Midbrain (tissue), 1 donor: ENCODE measurements around the gene KIRREL3.

Experiments
- DNase-seq: peaks from one replicate; lab custom pipeline; 2025; lab: John Stamatoyannopoulos, UW

Gene KIRREL3

DNA sequence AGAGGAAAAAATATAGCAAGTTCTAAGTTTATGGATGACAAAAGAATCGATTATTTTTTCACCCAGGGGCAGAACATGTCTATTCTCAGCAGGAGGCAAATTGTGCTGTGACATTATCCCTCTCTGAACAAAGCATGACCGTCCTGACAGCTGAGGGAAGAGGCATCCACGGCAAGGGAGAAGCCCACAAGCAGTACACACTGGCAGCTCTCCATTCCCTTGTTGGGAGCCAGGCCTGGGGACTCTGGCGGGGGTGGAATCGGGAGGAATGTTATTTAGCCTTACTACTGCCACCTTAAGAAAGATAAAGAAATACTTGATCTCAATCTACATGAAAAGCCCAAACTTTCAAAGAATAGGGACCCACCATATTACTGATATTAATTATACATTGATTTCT, 3.4 kb downstream of the KIRREL3 start:
- no peak for DNase-seq

DNA sequence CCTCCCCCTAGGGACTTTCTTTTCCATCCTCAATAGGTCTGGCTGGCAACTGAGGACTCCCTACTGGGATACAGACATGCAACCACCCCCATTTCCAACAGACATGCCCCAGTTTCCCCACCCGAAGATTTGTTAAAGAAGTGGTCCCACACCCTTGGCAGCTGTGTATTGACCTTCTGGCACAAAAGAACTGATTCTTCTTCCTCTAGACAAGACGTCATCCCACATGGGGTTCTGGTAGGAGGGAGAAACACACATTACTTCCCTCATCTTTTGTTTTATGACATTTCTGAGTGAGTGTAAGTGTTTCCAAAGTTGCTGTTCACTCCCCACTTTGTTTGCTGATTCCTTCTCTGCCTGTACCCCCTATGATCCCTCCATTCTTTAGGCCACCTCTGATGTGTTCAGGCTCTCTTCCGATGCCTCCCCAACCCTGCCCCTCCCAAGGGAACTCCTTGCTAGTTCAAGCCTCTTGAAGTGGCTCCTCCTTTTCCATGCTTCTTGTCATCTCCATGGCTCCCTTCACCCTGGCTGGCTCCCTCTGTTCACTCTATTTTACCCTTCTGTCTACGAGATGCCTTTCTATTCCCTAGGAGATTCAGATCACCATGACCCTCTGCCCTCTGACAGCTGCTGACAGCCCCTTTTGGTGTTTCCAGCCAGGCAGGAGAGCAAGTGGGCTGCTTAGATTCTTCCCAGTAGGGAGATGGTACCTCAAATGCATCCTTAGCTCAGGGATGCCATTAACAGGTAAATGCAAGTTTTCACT, 4.3 kb downstream of the KIRREL3 start:
- DNase-seq, result no peak

DNA sequence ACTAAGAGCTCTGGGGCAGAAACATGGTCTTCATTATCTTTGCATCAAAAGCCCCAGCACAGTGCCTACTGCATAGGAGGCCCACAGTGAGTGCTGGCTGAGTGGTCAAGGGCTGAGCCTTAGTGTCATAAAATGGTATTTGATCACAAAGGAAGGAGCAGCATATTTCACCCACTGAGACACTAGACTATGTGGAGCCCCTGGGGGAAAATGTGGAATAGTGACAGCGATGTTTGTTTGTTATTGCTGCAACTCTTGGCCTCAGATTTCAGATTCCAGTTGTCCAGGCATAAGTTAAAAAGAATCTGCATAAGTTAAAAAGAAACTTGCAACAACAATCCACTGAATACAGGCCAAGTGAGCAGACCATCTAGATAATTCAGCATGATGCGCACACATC, 7.0 kb downstream of the KIRREL3 start:
- no peak for DNase-seq

DNA sequence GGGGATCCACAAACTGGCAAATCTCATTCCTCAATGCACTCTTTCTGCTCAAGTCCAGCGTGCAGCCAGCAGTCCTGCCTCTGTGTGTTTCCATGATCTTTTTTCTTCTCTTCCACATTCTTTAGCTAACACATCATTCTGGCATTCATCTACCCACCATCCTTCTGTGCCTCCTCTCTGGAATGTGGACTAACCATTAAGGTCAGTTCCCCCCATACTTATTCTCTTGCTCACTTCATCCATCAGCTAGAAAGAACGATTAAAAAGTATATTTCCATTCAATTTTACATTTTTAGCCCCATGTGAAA, 7.8 kb downstream of the KIRREL3 start:
- DNase-seq, result no peak

DNA sequence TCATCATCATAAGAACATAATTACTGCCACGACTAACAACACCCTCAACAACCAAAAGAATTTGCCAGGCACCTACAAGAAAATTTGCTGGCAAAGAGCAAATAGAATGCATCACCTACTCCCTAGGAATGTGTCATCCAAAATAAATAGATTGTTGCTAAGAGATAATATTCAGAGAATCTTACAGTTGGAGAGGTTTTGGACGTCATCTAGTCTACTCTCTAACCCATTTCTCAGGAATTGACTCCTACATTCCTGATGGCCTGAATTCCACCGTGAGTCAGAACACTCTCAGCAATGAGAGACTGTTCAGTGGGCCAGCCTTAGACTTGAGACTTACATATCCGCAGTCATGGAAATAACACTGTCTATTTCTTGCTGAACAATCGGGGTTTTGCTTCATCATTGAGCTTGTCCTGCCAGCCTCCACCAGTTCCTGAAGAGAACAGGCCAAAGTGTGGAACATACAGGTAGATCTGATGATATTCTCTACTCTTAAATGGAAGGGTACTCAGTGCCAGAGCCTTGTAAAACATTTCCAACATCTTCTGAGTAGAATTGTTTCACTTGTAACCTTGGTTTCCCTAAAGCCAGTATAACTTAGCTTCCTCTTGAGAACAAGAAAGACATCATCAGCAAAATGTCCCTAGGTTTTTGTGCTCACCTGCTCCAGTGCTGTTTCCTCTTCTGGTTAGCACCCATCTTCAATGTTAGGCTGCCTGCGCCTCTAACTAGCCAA, 8.3 kb downstream of the KIRREL3 start:
- DNase-seq, result no peak

DNA sequence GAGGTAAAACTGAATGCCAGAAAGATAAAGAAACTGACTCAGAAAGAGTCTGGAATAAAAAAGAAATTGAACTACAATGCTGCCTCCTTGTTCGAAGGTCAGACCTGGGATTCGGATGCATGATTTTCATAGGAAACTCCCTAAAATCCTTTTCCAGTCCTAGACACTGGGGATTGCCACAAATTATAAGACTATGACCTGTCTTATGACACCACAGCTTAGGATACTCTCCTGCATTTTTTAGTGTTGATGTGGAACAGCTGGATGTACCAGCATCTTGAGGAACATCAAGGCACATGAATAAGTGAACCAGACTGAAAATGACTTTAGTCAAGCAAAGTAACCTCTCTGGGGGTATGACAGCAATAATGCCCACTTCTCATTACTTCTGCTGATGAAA, 9.0 kb downstream of the KIRREL3 start:
- DNase-seq, result no peak

DNA sequence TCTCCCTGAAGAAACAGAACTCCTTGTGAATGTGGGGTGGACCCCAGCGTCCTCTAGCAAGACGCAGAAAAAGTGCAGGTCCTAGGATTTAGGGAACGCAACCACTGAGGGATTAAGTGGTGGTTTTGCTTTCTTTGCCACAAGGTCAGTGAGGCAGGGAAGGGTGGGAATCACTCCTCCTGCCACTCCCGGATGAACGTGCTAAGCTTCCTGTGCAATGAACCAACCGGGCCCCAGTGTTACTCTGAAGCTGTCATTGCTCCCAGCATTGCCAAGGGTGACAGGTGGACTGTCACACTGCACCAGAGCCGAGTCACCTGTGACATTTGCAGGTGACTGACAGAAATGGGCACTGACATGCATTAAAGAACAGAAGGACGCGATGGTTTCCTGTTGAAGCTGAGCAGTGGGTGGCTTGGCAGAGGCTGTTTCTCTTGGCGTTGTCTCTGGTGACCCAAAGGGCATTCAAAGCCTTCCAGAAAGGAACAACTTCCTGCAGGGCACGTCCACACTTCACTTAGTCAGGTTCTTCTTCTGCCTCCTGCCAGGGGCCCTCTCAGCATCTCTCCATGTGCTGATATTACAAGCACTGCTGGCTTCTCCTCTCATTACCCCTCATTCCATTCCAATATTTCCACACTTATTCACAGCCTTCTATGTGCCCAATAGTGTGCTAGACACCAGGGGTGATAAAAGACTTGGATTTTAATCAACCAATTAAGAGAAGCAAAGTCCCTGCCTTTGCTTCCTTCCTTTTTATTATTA, 9.7 kb downstream of the KIRREL3 start:
- DNase-seq, result no peak

DNA sequence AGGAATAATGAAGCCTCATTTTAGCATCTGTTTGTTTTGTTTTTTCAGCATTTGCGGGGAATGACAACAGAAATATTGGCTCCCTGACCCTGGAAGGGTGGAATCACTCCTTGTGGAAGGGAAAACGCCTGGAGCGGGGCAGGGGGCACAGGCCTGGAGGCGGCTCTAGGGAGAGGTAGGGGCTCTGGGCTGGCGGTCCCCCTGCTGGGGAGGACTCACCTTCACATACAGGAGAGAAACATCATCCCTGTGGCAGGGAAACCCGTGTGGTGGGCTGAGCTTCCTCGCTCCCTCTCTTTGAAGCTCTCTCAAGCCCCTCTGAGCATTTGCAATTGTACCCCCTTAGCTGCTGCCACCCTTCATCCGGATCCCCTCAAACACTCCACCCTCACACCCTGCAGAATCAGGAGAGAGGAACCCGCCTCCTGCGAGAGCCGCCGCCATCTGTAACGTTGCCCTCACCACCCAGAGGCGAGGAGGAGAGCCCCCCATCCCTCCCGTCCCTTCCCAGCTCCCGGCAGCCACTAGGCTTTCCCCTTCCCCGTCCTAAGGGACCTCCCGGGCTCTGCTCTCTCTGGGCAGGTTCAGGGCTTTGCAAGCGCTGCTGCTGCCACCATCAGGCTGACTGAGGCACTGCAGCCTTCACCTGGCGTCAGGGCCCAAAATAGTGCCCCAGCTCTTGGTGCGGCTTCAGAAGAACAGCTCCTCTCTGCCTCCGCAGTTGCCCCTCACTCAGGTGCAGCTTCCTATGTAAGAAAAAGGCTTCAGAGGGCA, 10.4 kb downstream of the KIRREL3 start:
- peak; percentile 77 for DNase-seq

DNA sequence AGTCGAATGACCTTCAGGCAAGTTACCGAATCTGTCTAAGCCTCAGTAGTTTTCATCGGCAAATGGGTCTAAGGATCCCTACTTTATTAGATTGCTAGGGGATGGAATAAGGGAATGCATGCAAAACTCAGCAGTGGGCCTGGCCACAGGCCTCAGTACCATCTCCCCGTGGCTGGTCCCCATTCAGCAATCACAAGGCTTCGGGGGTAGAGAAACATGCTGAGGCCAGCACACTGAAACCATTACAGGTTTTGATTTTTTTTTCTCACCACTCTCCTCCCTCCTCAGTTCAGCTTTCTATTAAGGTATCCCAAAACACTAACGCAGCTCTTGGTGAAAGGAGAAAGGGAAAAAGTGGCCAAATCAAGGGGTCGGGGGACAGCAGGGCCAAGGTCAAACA, 11.9 kb downstream of the KIRREL3 start:
- no peak for DNase-seq

DNA sequence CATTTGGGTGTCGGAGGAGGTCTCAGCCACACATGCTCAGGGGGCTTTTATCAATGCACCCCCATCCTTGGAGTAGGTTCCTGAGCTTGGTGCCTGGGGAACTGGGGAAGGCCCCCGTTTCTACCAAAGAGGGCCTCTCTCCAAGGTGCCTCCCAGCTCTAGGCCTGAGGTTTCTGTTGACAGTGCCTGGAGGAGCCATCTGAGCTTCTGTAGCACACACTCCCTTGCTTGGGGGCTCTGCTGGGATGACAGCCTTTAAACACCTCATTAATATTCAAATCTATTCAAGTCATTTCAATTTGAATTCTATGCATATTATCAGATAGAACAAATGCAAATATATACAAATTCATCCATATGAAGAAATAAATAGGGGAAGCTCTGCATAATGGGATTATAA, 18.9 kb downstream of the KIRREL3 start:
- no peak for DNase-seq

DNA sequence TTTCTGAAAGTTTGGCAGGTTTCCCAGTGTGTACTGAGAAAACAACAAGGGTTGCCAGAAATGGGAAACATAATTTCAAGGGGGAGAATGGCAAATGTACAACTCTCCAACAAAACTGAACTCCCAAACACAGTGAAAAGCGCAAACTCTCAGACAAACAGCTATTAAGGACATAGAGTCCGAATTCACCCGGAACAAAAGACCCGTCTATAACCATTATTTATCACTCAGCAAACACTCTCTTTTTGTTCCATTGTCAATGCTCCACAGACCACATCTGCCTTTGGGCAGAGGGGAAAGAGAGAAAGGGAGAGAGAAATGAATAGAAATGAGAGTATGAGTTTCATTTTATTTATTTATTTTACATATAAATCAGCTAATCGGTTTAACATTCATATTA, 21.7 kb downstream of the KIRREL3 start:
- DNase-seq, result peak; percentile 82

DNA sequence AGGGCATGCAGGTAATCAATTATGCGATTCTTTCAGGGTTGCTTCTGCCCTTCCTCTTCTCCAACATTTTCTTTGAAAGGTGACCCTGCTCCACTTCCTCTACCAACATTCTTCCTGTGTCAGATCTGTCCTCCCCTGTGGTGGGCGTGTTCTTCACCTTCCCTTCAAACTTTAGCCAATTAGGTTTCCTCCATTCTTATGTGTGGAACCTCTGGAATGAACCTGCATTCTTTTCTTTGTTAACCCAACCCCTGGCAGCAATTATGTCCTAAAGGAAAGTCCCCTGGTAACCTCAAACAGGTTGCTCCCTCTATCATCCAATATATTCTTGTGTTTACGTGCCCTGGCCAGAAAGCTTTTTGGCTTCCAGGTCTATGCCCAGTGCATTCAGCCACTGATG, 22.4 kb downstream of the KIRREL3 start:
- DNase-seq, result no peak

DNA sequence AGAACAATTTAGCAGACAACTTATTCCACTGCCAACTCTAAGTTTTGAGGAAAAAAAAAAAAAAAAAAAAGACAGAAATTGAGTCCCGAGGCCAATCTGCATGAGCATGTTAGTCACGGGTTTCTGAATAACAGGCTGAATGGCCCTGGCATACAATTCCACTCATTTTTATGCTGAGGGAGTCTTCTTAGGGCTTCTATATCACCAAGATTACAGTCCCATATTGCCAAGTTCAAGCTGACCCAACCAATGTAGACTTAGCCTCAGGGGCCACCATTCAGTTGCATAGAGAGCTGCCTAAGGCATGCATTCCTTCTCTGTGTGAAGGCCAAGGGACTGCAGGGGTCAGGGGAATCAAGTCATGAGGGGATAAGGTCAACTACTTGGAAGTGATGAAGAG, 27.5 kb downstream of the KIRREL3 start:
- no peak for DNase-seq

DNA sequence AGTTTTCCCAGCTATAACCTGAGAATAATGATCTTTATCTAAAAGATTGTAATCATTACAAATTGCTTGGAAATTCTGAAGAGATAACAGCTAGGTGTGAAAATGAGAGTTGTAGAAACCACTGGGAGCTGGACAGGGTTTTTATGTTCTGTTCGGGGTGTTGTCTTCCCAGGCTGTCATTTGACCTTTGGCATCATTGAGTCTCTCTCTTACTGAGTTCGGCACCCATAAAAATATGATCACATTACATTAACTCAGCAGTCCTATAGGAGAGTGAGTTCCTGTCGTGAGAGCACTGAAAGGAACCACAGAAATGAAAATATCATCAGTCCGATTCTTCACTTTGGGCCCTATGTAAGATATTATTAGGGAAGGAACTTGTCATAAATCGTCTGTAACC, 29.3 kb downstream of the KIRREL3 start:
- DNase-seq, result no peak

DNA sequence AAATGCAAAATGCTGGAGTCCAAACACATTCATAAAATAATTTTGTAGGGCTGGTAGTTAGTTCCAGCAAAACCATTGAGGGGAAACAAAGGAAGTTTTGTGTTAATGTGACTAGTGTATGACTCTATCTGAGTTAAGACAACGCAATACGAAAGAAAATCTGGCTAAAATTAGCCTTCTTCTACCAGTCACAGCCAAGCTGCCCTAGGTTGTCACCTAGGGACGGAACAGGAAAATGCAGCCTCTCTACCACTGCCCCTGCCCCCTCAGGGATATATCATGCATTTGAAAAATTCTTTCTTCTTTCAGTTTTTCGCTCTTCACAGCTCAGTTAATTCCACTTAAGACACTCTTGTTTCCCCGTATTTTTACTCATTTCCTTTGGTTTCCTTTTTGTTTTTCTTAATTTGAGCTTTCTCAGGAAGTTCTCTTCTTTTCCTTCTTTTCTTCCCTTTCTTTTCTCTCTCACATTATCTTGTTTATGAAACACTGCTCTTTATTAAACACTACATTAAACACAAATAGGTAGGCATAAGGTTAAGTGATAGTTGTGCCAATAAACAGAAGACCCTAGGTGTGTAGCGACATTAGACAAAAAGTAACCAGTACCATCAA, 30.6 kb downstream of the KIRREL3 start:
- DNase-seq, result peak; percentile 65

DNA sequence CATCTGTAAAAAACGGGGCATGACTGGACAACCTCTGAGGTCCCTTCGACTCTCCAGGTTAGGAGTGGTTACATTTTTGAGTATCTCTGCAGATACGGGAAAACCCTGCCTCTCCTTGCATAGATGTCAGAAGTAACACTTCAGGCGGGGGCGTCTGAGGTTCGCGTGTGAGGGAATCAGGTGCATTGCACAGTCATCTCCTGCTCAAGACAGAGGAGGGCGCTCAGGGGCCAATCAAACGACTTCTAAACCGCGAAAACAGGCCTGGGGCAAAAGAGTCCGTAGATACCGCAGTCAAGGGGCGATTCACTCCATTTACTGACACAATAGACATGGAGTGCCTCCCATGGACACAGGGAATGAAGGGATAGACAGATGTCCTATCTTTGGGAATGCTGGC, 31.7 kb downstream of the KIRREL3 start:
- no peak for DNase-seq

DNA sequence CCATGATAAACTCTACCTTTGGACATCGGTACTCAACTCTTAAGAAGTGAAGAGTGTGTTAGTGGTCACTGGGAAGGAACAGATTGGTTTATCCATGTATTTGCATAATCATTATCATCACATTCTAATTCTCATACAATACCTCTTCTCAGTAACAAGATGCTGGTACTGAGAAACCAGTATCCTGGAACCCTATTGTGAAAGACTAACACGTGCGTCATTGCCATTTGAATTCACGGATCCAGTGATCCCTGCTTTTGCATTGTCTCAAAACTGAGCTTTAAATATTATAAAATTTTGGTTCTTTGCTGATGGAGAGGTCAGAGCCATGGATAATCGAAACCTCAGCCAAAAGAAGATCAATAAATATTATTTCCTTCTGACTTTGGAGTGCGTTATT, 35.2 kb downstream of the KIRREL3 start:
- no peak for DNase-seq

DNA sequence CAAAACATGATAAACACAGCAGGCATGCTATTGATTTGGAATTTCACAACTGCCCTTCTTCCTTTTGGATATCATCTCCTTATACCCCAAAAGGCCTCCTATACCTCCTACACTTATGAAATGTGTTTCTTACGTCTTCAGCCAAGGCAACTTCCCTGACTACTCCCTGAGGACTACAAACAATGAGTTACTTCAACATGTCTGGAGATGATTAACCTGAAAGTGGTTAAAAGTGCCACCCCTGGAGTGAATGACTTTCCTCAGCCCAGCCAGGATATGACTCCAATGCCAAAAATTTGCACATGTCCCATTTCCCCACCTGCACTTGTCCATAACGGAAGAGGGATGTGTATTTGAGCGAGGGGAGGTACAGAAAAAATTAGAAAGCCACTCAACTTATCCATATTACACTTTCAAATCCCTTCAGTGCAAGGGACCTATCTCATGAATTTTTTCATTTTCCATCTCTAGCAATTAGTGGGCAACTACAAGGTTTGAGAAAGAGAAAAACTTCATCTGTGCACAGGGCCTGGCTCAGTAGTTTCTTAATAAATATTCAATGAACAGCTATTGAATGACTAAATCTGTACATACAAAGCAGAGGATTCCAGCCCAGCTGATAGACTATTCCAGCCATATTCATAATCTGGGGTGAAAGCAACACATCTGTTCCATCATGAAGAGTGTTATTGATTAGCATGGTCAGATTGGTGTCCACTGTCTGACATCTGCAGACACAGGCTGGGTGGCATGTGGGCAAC, 36.8 kb downstream of the KIRREL3 start:
- no peak for DNase-seq

DNA sequence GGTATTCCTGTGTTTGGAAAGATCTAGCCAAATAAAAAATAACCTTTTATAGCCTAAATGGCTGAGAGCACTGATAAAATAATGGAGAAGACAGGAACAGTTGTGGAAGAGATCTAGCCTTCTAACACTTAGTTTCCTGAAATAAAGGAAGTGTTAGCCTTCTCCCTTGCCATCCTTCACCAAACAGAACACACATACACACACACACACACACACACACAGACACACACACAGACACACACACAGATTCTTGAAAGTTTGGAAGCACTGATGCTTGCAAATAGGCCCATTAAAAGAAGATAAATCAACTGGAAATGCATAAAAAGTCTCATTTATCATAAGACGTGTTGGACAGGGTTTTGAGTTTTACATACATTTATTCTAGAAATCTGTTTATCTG, 37.5 kb downstream of the KIRREL3 start:
- no peak for DNase-seq

DNA sequence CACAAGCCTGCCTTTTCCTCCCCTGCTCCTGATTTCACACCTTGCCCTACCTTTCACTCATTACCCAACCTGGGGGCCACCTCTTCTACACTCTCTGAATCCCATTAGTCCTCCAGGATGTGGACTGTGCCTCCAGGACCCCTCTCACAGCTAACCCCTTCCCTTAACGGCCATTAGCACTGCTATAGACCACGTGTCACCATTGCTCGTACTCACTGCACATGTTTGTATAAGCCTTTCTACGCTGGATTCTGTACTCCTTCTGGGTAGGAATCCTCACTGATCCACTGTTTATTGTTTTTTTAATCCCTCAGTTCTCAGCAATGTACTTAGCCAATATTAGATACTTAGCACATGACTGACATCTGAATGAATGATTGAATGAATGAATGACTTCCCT, 40.9 kb downstream of the KIRREL3 start:
- DNase-seq, result no peak

DNA sequence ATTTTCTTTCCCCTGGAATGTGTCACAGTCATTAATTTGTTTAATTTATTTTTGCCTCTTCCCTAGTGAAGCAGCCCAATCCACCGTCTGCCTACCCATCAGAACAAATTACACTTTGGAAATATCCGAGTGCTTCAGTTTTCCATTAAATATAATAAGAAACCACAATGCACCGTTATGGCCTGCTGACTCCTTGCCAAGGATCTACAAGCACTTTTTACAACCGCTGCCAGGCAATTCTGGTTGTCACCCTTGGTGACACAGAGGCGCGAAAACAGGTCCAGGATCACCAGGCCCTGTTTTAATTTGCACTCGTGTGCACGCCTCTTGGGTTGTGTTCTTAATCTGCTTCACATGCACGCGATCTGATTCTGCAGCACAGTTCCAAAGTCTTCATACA, 43.9 kb downstream of the KIRREL3 start:
- DNase-seq, result no peak
